CD8-positive, alpha-beta memory T cell (primary cell): ENCODE data around the gene SERTAD3. TPM values are rescaled to one million over a fixed set of nuclear protein-coding genes. Genes with fewer than 3 reads are reported as not detected.
"Not testable (repeated sequence)": the region's sequence is repeated elsewhere in the genome, so short reads cannot be mapped to it uniquely, and the experiment has no call there.

Source experiments
- CTCF ChIA-PET: fragments of 350-600 bp; sonication (Branson Sonifier 250); formaldehyde crosslinking; loops from one replicate; lab custom pipeline; 2021; ENCODE audit warnings: antibody characterized with exemption; lab: Charles Lee
- POLR2A ChIA-PET: fragments of 350-600 bp; sonication (Branson Sonifier 250); formaldehyde crosslinking; loops from one replicate; lab custom pipeline; 2021; ENCODE audit warnings: antibody characterized with exemption; lab: Charles Lee
- DNase-seq, 5 donors: peaks; one replicate each; pipeline versions ENCODE4 v3.0.0 to v3.0.0-alpha.2; 2020 to 2022; ENCODE audit warnings: mixed read lengths in 1 of 5
- H3K27ac ChIP-seq: one replicate; pipeline ENCODE4 v1.7.0; 2013; ENCODE audit warnings: low read depth, mild to moderate bottlenecking, low read length, moderate library complexity
- H3K27me3 ChIP-seq: 2 replicates; pipeline ENCODE4 v1.7.0; 2013; ENCODE audit warnings: low read length, mild to moderate bottlenecking; ENCODE audit not compliant: insufficient read depth, poor library complexity, severe bottlenecking
- H3K36me3 ChIP-seq: 2 replicates; pipeline ENCODE4 v1.7.0; 2013; ENCODE audit warnings: mild to moderate bottlenecking, low read length, moderate library complexity; ENCODE audit not compliant: insufficient read depth
- H3K4me1 ChIP-seq: 2 replicates; pipeline ENCODE4 v1.7.0; 2013; ENCODE audit warnings: mild to moderate bottlenecking, low read length, moderate library complexity; ENCODE audit not compliant: insufficient read depth
- H3K4me3 ChIP-seq: 2 replicates; pipeline ENCODE4 v1.7.0; 2013; ENCODE audit warnings: mild to moderate bottlenecking, low read length
- H3K9me3 ChIP-seq: 2 replicates; pipeline ENCODE4 v1.7.0; 2013; ENCODE audit warnings: mild to moderate bottlenecking, low read length
- H3K27ac Mint-ChIP-seq, 8 donors: one replicate each; pipeline ENCODE4 v1.8.0; 2020 to 2021; ENCODE audit warnings: mixed read lengths in 8 of 8, mild to moderate bottlenecking in 6 of 8, inconsistent platforms in 3 of 8, moderate library complexity in 3 of 8
- H3K27me3 Mint-ChIP-seq, 2 donors: one replicate each; pipeline ENCODE4 v1.8.0; 2020 to 2021; ENCODE audit warnings: mixed read lengths in 2 of 2, mild to moderate bottlenecking in 1 of 2, moderate library complexity in 1 of 2
- H3K36me3 Mint-ChIP-seq, 3 donors: one replicate each; pipeline ENCODE4 v1.8.0; 2020 to 2021; ENCODE audit warnings: mixed read lengths in 3 of 3, inconsistent platforms in 1 of 3, mild to moderate bottlenecking in 1 of 3
- H3K4me1 Mint-ChIP-seq, 3 donors: one replicate each; pipeline ENCODE4 v1.8.0; 2020 to 2021; ENCODE audit warnings: mixed read lengths in 3 of 3, inconsistent platforms in 1 of 3, mild to moderate bottlenecking in 1 of 3
- H3K4me3 Mint-ChIP-seq, 7 donors: one replicate each; pipeline ENCODE4 v1.8.0; 2020 to 2021; ENCODE audit warnings: mixed read lengths in 7 of 7, mild to moderate bottlenecking in 6 of 7, moderate library complexity in 4 of 7, inconsistent platforms in 2 of 7
- H3K9me3 Mint-ChIP-seq, 5 donors: one replicate each; pipeline ENCODE4 v1.8.0; 2020 to 2022; ENCODE audit warnings: mixed read lengths in 5 of 5, mild to moderate bottlenecking in 3 of 5, moderate library complexity in 2 of 5, inconsistent platforms in 1 of 5
- polyA plus RNA-seq: library from polyadenylated mRNA; unstranded; fragments of 300-500 nt; fragmentation: Illumina TruSeq; gene quantifications from one replicate; pipeline ENCODE4 v1.2.3, GENCODE V29; 2021
- total RNA-seq, 2 experiments: library from RNA; stranded (reverse); gene quantifications; one replicate each; pipeline ENCODE4 v1.2.3, GENCODE V29; 2021

Gene SERTAD3
- total and polyA plus RNA-seq, 3 experiments from 2014 or later = 7.0 to 9.5 (median 8.5) TPM

DNA sequence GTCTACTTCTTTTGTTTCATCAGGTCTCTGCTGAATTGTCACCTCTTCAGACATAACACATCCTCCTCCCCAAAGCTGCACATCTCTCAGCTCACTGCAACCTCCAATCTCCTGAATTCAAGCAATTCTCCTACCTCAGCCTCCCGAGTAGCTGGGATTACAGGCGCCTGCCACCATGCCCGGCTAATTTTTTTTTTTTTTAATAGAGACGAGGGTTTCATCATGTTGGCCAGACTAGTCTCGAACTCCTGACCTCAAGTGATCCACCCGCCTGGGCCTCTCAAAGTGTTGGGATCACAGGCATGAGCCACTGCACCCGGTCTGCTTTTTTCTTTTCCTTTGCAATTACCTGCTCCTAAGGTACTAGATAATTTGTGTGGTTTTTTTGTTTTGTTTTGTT lies 11.4 kb downstream of the SERTAD3 start:
- H3K4me3 ChIP-seq, H3K27ac Mint-ChIP-seq, DNase-seq, H3K36me3 Mint-ChIP-seq, H3K27me3 Mint-ChIP-seq, H3K9me3 Mint-ChIP-seq, H3K9me3 ChIP-seq, H3K36me3 ChIP-seq, H3K4me1 ChIP-seq, POLR2A ChIA-PET, H3K27me3 ChIP-seq: not testable (repeated sequence)
- peaks cover 7 to 11% (median 8%) of the 10 kb centered on the region in 3 donors for H3K4me1 Mint-ChIP-seq
- CTCF ChIA-PET = interaction anchor here (1.5 kb wide), 1 partner anchor 12 kb away, joined by 9 read pairs; no protein-coding TSS in a partner anchor
- H3K4me3 Mint-ChIP-seq = peak overlapping the region in 4 of 7 donors; percentile 88 to 93 (median 90)
- peak overlapping the region; percentile 83 for H3K27ac ChIP-seq

DNA sequence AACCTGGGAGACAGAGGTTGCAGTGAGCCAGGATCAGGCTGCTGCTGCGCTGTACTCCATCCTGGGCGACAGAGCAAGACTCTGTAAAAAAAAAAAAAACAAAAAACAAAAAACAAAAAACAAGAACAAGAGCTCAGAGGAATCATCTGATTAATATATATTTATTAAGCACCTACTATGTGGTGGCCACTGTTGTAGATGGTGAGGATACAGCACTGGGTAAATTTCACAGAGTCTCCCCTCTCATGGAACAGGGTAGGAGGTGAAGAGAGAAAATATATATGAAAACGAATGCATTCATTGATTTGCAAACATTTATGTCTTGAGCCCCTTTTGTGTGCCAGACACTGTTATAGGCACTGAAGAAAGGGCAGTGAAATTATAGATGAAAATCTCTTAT lies 12.4 kb downstream of the SERTAD3 start:
- Mint-ChIP-seq H3K4me3 (peak overlapping the region in 3 of 7 donors; percentile 12 to 34 (median 22)), H3K9me3 (no peaks in the 10 kb centered on the region), H3K27me3 (peaks cover 2 to 5% of the 10 kb centered on the region in 2 donors), H3K27ac (peak overlapping the region in 2 of 8 donors; percentile 11 to 48), H3K36me3 (peaks cover 0 to 3% (median 0%) of the 10 kb centered on the region in 3 donors), H3K4me1 (peaks cover 7 to 11% (median 8%) of the 10 kb centered on the region in 3 donors)
- Histone ChIP-seq H3K27me3 (no peaks in the 10 kb centered on the region), H3K27ac (no peak overlapping the region), H3K4me3 (no peak overlapping the region), H3K36me3 (no peaks in the 10 kb centered on the region), H3K4me1 (peaks cover 5% of the 10 kb centered on the region), H3K9me3 (no peaks in the 10 kb centered on the region)
- ChIA-PET CTCF (interaction anchor here (2.9 kb wide), 1 partner anchor 11 kb away, joined by 13 read pairs; no protein-coding TSS in a partner anchor), POLR2A (no interaction called here)
- no peak for DNase-seq

DNA sequence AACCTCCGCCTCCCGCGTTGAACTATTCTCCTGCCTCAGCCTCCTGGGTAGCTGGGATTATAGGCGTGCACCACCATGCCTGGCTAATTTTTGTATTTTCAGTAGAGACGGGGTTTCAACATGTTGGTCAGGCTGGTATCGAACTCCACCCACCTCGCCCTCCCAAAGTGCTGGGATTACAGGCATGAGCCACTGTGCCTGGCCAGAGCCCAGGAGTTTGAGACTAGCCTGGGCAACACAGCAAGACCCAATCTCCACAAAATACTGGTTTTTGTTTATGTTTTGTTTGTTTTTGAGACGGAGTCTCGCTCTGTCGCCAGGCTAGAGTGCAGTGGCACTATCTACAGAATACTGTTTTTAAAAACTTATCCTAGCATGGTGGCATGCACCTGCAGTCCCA lies 13.9 kb downstream of the SERTAD3 start:
- not testable (repeated sequence) for H3K27ac ChIP-seq, H3K4me1 ChIP-seq, H3K27me3 ChIP-seq, H3K36me3 ChIP-seq, H3K4me3 ChIP-seq, DNase-seq, H3K9me3 Mint-ChIP-seq, H3K36me3 Mint-ChIP-seq, H3K27ac Mint-ChIP-seq, H3K4me3 Mint-ChIP-seq, H3K9me3 ChIP-seq, H3K27me3 Mint-ChIP-seq
- ChIA-PET CTCF (interaction anchor here (2.9 kb wide), 1 partner anchor 9 kb away, joined by 13 read pairs; no protein-coding TSS in a partner anchor), POLR2A (interaction anchor here (0.7 kb wide), 1 partner anchor 1088 kb away, joined by 4 read pairs; the partner anchor contains the start of gene SAMD4B)
- peaks cover 14 to 20% (median 17%) of the 10 kb centered on the region in 3 donors for H3K4me1 Mint-ChIP-seq

DNA sequence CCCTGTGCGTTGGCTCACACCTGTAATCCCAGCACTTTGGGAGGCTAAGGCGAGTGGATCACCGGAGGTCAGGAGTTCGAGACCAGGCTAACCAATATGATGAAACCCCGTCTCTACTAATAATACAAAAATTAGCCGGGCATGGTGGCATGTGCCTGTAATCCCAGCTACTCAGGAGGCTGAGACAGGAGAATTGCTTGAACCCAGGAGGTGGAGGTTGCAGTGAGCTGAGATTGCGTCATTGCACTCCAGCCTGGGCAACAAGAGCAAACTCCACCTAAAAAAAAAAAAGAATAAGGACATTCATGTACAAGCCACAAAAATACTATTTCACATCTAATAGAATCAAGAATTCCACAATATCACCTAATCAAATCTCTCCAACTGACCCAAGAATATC lies 15.9 kb downstream of the SERTAD3 start:
- H3K9me3 Mint-ChIP-seq, H3K27ac ChIP-seq, H3K9me3 ChIP-seq, POLR2A ChIA-PET, H3K4me3 ChIP-seq, H3K27me3 ChIP-seq, H3K36me3 ChIP-seq, H3K4me1 ChIP-seq, DNase-seq: not testable (repeated sequence)
- Mint-ChIP-seq H3K27ac (peak overlapping the region in 1 of 8 donors; percentile 17), H3K36me3 (peaks cover 0 to 13% (median 0%) of the 10 kb centered on the region in 3 donors), H3K27me3 (peaks cover 0 to 10% of the 10 kb centered on the region in 2 donors), H3K4me1 (peaks cover 16 to 24% (median 22%) of the 10 kb centered on the region in 3 donors), H3K4me3 (peak overlapping the region in 1 of 7 donors; percentile 10)
- CTCF ChIA-PET = interaction anchor here (1.4 kb wide), 1 partner anchor 37 kb away, joined by 4 read pairs; the partner anchor contains the start of gene BLVRB

DNA sequence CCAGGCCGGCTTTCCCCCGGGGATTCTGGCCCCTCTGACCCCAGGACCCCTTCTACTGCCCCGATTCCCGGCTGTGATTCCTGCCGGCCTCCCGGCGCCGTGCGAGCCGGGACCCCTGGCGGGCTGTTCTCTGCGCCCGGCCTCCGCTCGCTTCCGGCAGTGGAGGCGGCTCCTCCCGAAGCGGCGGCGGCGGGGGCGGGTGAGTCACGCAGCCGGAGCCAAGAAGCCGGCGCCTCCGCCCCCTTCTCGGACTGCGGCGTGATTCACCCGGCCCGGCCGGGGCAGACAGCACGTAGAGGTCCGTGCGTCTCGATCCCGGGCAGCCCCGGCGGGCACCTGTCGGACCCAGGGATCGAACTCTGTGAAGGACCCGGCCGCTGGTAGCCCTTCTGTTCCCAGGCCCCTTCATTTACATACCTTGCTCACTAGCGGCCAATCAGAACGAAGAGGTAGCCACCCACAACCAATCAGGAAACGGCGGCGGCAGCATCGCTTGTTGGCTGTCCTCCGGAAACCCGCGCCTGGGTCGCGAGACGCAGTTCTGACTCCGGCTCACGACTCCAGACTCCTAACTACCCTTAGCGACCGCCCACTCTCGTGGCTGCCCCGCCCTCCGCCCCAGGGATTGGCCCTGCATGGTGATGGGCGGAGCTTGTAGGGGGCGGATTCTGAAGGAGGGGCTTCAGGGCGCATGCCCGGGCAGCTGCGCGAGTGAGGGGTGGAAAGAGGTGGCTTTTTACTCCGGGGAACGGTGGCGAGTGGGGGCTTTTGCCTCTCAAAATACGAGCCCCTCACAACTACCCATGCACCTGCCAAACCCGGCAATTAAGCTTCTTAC lies 18.5 kb downstream of the SERTAD3 start, which contains the start of gene SERTAD1:
SERTAD1 (minus strand) TSS at position 543 of the 838 bp plus-strand sequence. CDS start 2,446 bp downstream, outside the sequence.
- DNase-seq = peak; percentile 100
- peak within 1 kb of the TSS; percentile 90 for H3K27ac ChIP-seq
- Mint-ChIP-seq H3K27ac (peak within 1 kb of the TSS; percentile 94 to 100 (median 98)), H3K9me3 (no peaks in the 10 kb centered on the region), H3K4me1 (peaks cover 25 to 33% (median 31%) of the 10 kb centered on the region in 3 donors), H3K36me3 (peaks cover 0 to 26% (median 0%) of the 10 kb centered on the region in 3 donors), H3K4me3 (peak within 1 kb of the TSS; percentile 90 to 99 (median 96)), H3K27me3 (peaks cover 0 to 5% of the 10 kb centered on the region in 2 donors)
- POLR2A ChIA-PET = interaction anchor here (0.6 to 2.2 kb wide), 7 partner anchors 9 to 178 kb away, joined by 3 to 27 read pairs (median 5); partner anchors contain the start of genes BLVRB and SERTAD3
- no peaks in the 10 kb centered on the region for H3K27me3 ChIP-seq
- CTCF ChIA-PET = interaction anchor here (0.7 to 2.4 kb wide), 7 partner anchors 9 to 209 kb away, joined by 3 to 13 read pairs (median 4); partner anchors contain the start of genes PRX and SERTAD3
- no peaks in the 10 kb centered on the region for H3K9me3 ChIP-seq
- no peaks in the 10 kb centered on the region for H3K36me3 ChIP-seq
- H3K4me3 ChIP-seq = peak within 1 kb of the TSS; percentile 97
- H3K4me1 ChIP-seq = peaks cover 20% of the 10 kb centered on the region

DNA sequence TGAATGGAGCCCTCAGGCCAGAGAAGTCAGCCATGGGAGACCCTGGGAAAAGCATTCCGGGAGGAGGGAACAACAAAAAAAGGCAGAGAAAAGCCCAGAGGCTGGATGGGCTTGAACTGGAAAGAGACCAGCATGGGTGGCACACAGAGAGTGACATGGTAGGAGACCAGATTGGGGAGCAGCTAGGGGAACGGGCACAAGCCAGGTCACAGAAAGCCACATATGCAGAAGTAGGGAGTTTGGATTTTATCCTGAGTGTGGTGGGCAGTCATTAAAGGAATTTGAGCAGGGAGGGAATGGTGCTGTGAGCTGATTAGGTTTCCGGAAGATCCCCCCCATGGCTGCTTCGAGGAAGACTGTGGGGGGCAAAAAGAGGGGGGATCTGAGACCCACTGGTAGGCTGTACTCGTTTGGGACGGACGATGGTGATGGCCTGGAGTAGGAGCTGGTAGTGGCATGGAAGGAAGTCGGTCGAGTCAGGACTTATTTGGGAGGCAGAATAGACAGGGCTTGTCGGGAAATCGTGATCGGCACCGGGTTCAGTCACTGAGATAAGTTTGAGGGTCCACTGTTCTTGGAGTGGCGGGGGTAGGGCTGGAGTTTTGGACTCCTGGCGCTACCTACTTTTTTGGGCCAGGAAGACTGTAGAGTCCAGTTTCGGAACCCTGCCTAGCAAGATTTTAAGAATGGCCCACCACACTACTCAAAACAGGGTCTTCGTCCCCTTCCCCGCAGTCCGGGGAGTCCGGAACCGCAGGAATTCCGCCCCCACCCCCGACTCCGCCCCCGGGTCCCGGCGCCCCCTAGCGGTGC lies 19.3 kb downstream of the SERTAD3 start:
- no peak for DNase-seq
- peak overlapping the region; percentile 97 for H3K4me3 ChIP-seq
- CTCF ChIA-PET = interaction anchor here (1.0 to 1.8 kb wide), 3 partner anchors 12 to 210 kb away, joined by 3 to 4 read pairs (median 3); partner anchors contain the start of gene PRX

DNA sequence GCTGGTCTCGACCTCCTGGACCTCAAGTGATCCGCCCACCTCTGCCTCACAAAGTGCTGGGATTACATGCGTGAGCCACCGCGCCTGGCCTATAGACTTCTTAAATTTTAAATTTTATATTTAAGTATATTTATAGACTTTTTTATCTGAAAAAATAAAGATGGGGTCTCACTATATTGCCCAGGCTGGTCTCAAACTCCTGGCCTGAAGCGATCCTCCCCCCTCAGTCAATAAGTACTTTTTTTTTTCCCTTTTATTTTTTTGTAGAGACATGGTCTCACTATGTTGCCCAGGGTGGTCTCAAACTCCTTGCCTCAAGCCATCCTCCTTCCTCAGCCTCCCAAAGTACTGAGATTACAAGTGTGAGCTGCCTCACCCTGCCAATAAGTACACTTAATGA lies 20.2 kb downstream of the SERTAD3 start:
- CTCF ChIA-PET = interaction anchor here (1.0 to 4.3 kb wide), 3 partner anchors 19 to 178 kb away, joined by 3 to 46 read pairs (median 4); partner anchors contain the start of genes BLVRB and SPTBN4
- POLR2A ChIA-PET = interaction anchor here (1.3 kb wide), 1 partner anchor 19 kb away, joined by 4 read pairs; no protein-coding TSS in a partner anchor

More for the DNA sequence above, 19.3 kb downstream of the SERTAD3 start:
- Histone ChIP-seq H3K4me1 (peaks cover 20% of the 10 kb centered on the region), H3K36me3 (no peaks in the 10 kb centered on the region), H3K9me3 (no peaks in the 10 kb centered on the region), H3K27ac (peak overlapping the region; percentile 90), H3K27me3 (no peaks in the 10 kb centered on the region)
- H3K27ac Mint-ChIP-seq = peak overlapping the region; percentile 94 to 100 (median 98)
- peak overlapping the region; percentile 90 to 99 (median 96) for H3K4me3 Mint-ChIP-seq
- peaks cover 0 to 26% (median 0%) of the 10 kb centered on the region in 3 donors for H3K36me3 Mint-ChIP-seq
- no peaks in the 10 kb centered on the region for H3K9me3 Mint-ChIP-seq
- H3K4me1 Mint-ChIP-seq = peaks cover 27 to 35% (median 35%) of the 10 kb centered on the region in 3 donors
- POLR2A ChIA-PET = interaction anchor here (0.7 to 1.0 kb wide), 2 partner anchors 18 to 41 kb away, joined by 3 to 4 read pairs; no protein-coding TSS in a partner anchor
- H3K27me3 Mint-ChIP-seq = peaks cover 0 to 5% of the 10 kb centered on the region in 2 donors

More for the DNA sequence above, 20.2 kb downstream of the SERTAD3 start:
- Mint-ChIP-seq H3K27me3 (peaks cover 0 to 5% of the 10 kb centered on the region in 2 donors), H3K4me3 (peak overlapping the region in 6 of 7 donors; percentile 19 to 99 (median 46)), H3K9me3 (no peaks in the 10 kb centered on the region), H3K27ac (peak overlapping the region in 6 of 8 donors; percentile 29 to 95 (median 76)), H3K4me1 (peaks cover 28 to 37% (median 35%) of the 10 kb centered on the region in 3 donors), H3K36me3 (peaks cover 0 to 26% (median 0%) of the 10 kb centered on the region in 3 donors)
- Histone ChIP-seq H3K27me3 (no peaks in the 10 kb centered on the region), H3K9me3 (no peaks in the 10 kb centered on the region), H3K27ac (no peak overlapping the region), H3K4me1 (peaks cover 20% of the 10 kb centered on the region), H3K36me3 (no peaks in the 10 kb centered on the region), H3K4me3 (no peak overlapping the region)
- DNase-seq = no peak
